ENCODE data around the gene ULK1.

Gene ULK1

DNA sequence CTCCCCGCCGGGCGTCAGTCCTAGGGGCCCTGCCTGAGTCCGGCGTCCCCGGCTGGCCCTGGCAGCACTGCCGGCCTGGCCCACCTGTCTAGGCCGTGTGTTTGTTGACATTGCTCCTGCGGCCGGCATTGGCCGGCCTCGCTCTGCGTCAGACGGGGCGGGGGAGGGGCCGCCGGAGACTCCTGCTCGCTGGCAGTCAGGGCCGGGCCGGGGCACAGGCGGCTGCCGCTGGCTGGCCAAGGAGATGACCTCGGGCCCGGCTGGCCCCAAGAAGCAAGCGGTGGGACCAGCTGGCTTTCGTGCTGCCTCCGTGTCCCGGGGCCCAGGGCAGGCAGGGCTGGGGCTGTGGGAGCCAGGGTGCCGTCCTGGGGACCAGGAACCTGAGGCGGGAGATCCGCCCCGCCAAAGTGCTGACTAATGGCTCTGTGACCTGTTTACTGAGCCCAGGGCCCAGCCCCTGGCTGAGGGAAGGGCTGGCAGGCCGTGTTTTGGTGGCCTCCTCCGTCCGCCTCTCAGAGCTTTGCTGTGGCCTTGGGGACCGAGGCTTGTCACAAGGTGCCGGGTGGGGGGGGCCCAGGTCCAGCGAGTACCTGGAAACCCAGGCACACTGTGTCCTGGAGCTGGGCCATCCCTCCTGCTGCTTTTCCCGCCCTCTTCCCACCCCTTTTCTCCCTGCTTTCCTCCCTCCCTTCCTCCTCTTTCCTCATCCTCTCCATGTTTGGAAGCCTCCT, 1.8 kb downstream of the ULK1 start:
- no peak overlapping the region for H3K27ac ChIP-seq (ENCODE audit: low read length)
- no peaks in the 10 kb centered on the region for H3K27me3 ChIP-seq (ENCODE audit: control insufficient read depth, insufficient read depth, low read length)
- peaks cover 5% of the 10 kb centered on the region for H3K4me1 ChIP-seq (ENCODE audit: control insufficient read depth, low read depth, low read length)
- peak overlapping the region; percentile 62 for H3K4me3 ChIP-seq (ENCODE audit: low read length)
- peak overlapping the region; percentile 59 for H3K9ac ChIP-seq (ENCODE audit: low read length)
- H3K36me3 ChIP-seq (ENCODE audit: control insufficient read depth, low read depth, low read length): peaks cover 2% of the 10 kb centered on the region
- no peaks in the 10 kb centered on the region for H3K9me3 ChIP-seq (ENCODE audit: control insufficient read depth, low read depth, low read length)

DNA sequence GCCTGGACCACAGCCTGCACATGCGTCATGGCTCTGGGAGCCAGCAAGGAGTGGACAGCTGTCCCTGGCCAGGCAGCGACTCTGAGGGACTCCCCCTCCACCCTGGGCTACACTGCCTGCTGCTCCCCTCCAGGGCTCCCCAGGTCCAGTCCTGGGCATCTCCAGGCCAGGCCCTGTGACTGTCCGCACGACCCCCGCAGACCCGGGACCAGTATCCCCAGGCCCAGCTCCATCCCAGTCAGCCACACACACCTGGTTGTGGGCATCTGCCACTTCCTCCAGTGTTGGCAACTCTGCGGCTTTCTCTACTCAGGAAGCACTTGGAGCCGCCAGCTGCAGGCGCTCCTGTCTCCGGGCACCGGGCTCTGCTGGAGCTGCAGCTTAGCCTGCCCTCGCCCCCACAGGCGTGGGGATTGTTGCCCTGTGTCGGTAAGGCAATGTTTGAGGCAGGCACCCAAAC, 2.4 kb downstream of the ULK1 start:
- Histone ChIP-seq H3K4me3 (ENCODE audit: low read length) (peak overlapping the region; percentile 62), H3K27me3 (ENCODE audit: control insufficient read depth, insufficient read depth, low read length) (no peaks in the 10 kb centered on the region), H3K4me1 (ENCODE audit: control insufficient read depth, low read depth, low read length) (peaks cover 5% of the 10 kb centered on the region), H3K36me3 (ENCODE audit: control insufficient read depth, low read depth, low read length) (peaks cover 2% of the 10 kb centered on the region), H3K9me3 (ENCODE audit: control insufficient read depth, low read depth, low read length) (no peaks in the 10 kb centered on the region), H3K27ac (ENCODE audit: low read length) (no peak overlapping the region), H3K9ac (ENCODE audit: low read length) (peak overlapping the region; percentile 59)

DNA sequence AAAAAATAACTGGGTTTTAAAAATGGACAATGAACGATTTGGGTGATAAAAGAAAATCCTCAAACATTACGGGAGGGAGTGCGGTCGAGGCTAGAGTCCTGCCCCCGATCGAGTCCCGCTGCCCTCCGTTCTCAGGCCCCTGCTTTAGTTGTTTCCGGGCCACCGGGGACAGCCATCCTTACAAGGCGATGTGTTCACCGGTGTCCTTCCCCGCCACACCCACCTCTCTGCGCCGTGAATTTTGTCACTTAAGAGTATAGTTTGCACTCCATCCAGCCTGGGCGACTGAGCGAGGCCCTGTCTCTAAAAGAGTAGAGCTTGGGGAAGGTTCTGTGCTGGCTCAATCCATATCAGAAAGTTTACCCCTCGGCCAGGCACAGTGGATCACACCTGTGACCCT, 2.9 kb downstream of the ULK1 start:
- no peak overlapping the region for H3K9ac ChIP-seq (ENCODE audit: low read length)
- H3K36me3 ChIP-seq (ENCODE audit: control insufficient read depth, low read depth, low read length): peaks cover 2% of the 10 kb centered on the region
- H3K4me3 ChIP-seq (ENCODE audit: low read length): no peak overlapping the region
- no peaks in the 10 kb centered on the region for H3K9me3 ChIP-seq (ENCODE audit: control insufficient read depth, low read depth, low read length)
- peaks cover 5% of the 10 kb centered on the region for H3K4me1 ChIP-seq (ENCODE audit: control insufficient read depth, low read depth, low read length)
- H3K27me3 ChIP-seq (ENCODE audit: control insufficient read depth, insufficient read depth, low read length): no peaks in the 10 kb centered on the region
- H3K27ac ChIP-seq (ENCODE audit: low read length): no peak overlapping the region

DNA sequence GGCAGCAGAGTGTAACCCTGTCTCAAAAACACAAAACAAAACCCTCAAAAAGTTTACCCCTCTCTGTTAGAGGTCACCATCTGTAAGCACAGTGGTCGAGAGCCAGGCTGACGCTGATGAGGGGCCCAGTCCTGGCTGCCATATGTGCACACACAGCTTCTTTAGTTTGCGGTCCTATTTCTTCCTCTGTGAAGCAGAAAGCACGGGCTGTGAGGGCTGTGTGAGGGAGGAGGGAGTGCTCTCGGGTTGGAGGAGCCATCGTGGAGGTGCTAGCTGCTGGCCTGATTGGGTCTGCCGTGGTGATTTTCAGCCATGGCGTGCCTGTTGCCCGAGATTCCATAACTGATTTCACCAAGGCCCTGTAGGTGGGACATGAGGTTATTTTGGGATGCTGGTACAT, 3.5 kb downstream of the ULK1 start:
- peaks cover 2% of the 10 kb centered on the region for H3K36me3 ChIP-seq (ENCODE audit: control insufficient read depth, low read depth, low read length)
- H3K4me3 ChIP-seq (ENCODE audit: low read length): no peak overlapping the region
- H3K27me3 ChIP-seq (ENCODE audit: control insufficient read depth, insufficient read depth, low read length): no peaks in the 10 kb centered on the region
- no peaks in the 10 kb centered on the region for H3K9me3 ChIP-seq (ENCODE audit: control insufficient read depth, low read depth, low read length)
- peaks cover 5% of the 10 kb centered on the region for H3K4me1 ChIP-seq (ENCODE audit: control insufficient read depth, low read depth, low read length)
- H3K27ac ChIP-seq (ENCODE audit: low read length): no peak overlapping the region
- H3K9ac ChIP-seq (ENCODE audit: low read length): no peak overlapping the region

DNA sequence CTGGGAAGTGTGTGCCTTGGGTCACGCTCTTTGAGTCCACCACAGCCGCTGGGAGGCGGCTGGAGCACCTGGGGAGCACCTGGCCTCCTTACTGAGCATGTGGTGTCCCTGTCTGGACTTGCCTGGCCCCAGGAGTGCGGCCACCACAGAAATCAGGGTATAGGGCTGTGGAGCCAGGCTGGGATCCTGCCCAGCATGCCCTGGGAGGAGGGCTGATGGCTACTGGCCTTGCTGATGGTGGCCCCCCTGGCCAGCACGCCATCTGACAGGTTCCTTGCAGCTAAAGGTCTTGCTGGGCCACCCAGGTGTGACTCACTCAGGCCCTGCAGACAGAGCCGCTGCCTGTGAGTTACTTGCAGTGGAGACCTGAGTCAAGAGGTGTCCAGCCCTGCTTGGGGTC, 6.0 kb downstream of the ULK1 start:
- Histone ChIP-seq H3K9me3 (ENCODE audit: control insufficient read depth, low read depth, low read length) (no peaks in the 10 kb centered on the region), H3K9ac (ENCODE audit: low read length) (no peak overlapping the region), H3K27me3 (ENCODE audit: control insufficient read depth, insufficient read depth, low read length) (no peaks in the 10 kb centered on the region), H3K4me1 (ENCODE audit: control insufficient read depth, low read depth, low read length) (peaks cover 5% of the 10 kb centered on the region), H3K27ac (ENCODE audit: low read length) (no peak overlapping the region), H3K4me3 (ENCODE audit: low read length) (no peak overlapping the region), H3K36me3 (ENCODE audit: control insufficient read depth, low read depth, low read length) (peaks cover 2% of the 10 kb centered on the region)

DNA sequence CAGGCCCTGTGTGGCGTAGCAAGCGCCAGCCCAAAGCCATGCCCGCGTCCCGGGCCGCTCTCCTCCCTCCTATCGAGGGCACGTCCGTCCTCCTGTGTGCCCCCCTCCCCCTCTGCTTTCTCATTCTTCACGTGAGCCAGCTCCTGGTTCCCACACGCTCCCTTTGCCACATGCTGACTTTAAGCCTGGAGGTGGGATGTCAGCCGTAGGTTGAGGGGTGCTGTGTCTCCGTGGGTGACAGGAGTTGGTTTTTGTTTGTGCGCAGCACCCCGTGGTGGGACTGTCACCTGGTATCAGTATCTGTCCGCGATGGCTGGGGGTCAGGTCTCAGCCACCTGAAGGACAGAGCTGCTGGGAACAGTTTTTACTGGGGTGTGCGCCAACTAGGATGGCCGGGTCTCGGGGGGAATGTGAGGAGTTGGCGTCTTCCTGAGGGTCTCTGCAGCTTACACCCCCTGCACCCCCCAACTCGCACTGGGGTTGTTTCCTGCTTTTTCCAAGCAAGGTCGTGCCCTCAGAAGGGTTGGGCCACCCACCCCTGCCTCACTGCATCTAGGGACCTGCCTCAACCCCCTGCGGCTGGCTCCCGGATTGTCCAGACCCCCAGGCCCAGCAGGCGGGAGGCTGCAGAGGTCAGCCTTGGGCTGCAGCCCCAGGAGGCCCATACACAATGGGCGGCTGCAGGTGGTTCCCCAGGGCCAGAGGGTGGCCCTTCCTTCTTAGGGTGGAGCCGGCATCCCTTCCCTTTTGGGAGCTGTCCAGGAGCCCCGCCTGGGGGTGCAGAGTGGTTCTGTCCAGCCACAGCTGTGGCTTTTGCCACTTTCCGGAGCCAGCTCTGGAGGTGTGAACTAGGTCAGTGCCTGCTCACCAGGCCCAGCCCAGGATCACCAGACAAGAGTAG, 7.3 kb downstream of the ULK1 start:
- Histone ChIP-seq H3K9me3 (ENCODE audit: control insufficient read depth, low read depth, low read length) (no peaks in the 10 kb centered on the region), H3K27me3 (ENCODE audit: control insufficient read depth, insufficient read depth, low read length) (no peaks in the 10 kb centered on the region), H3K27ac (ENCODE audit: low read length) (no peak overlapping the region), H3K9ac (ENCODE audit: low read length) (no peak overlapping the region), H3K4me1 (ENCODE audit: control insufficient read depth, low read depth, low read length) (no peaks in the 10 kb centered on the region), H3K36me3 (ENCODE audit: control insufficient read depth, low read depth, low read length) (peaks cover 4% of the 10 kb centered on the region), H3K4me3 (ENCODE audit: low read length) (no peak overlapping the region)

DNA sequence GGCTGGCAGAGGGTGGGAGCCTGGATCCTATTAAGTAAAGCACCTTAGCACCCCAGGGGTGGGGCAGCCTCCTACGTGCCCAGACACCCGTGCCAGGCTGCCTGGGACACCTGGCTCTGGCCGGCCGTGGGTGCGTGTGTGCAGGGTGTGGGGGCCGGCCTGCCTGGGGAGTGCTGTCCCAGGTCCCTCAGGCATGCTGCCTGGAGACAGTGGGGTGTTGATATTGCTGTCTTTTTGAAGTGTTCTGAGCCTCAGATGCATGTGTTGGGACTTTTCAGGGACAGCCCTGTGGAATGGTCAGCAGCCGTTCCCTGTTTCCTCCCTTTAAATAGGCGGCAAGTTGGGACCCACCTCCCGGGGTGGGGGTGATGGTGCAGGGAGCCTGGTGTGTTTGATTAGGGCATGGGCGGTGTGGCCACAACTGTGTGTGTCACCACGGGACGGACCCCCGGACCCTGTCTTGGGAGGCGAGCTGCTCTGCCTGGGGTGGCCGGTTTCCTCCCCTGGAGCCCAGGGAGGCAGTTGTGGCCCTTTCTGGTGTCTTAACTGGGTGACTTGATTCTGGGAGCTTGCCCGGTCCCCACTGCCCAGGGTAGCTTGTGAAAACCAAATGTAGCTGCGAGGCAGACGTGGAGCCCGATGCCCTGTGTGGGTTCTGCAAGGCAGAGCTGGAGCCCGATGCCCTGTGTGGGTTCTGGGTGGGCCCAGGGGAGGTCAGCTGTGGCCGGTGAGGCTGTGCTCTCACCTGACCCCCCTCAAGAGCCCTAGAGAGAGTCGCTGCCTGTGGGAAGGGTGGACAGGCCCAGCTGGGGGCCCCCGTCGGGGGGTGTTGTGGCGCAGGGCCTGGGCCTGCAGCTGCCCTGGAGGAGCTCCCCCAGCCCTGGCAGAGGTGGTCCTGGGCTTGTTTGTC, 8.2 kb downstream of the ULK1 start:
- Histone ChIP-seq H3K9ac (ENCODE audit: low read length) (no peak overlapping the region), H3K36me3 (ENCODE audit: control insufficient read depth, low read depth, low read length) (peaks cover 5% of the 10 kb centered on the region), H3K4me1 (ENCODE audit: control insufficient read depth, low read depth, low read length) (no peaks in the 10 kb centered on the region), H3K27ac (ENCODE audit: low read length) (no peak overlapping the region), H3K9me3 (ENCODE audit: control insufficient read depth, low read depth, low read length) (no peaks in the 10 kb centered on the region), H3K27me3 (ENCODE audit: control insufficient read depth, insufficient read depth, low read length) (no peaks in the 10 kb centered on the region), H3K4me3 (ENCODE audit: low read length) (no peak overlapping the region)

DNA sequence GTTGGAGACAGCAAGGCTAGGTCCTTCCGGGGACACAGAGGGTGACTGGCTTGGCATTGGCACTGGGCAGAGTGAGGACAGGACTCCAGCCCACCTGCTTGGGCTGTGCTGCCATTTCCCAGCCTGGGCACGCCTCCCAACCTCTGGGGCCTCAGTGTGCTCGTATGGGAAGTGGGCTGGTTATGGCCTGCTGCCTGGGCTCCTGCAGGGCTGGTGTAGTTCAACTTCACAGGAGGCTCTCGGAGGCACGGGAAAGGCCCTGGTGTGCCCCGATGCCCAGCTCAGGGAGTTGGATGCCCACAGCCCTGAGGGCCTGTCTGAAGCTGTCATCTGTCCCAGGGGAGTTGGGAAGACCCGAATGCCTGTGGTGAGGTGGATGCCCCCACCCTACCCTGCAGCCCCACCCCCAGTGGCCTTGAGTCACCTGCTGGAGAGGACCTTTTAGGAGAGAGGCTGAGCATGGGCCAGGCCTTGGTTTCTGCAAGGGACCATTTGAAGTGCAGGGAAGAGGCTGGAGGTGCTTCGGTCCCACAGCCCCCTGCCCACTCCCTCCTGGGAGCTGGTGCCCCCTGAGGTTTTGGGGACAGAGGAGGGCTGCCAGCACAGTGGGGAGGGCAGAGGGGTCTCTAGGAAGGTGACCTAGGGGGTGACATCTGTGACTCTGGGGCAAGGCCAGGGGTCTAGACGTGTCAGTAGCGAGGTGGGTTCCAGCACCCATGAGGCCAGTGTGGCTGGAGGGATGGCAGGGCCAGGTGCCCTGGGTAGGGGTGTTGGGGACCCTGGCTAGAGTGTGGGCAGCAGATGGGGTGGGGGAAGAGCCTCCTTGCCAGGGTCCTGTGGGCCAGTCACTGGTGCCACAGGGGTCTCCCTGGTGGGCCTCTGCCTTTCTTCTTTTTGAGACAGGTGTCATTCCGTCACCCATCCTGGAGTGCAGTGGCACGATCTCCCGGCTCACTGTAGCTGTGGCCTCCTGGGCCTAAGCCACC, 9.1 kb downstream of the ULK1 start:
- Histone ChIP-seq H3K27ac (ENCODE audit: low read length) (no peak overlapping the region), H3K4me3 (ENCODE audit: low read length) (no peak overlapping the region), H3K36me3 (ENCODE audit: control insufficient read depth, low read depth, low read length) (peaks cover 5% of the 10 kb centered on the region)

DNA sequence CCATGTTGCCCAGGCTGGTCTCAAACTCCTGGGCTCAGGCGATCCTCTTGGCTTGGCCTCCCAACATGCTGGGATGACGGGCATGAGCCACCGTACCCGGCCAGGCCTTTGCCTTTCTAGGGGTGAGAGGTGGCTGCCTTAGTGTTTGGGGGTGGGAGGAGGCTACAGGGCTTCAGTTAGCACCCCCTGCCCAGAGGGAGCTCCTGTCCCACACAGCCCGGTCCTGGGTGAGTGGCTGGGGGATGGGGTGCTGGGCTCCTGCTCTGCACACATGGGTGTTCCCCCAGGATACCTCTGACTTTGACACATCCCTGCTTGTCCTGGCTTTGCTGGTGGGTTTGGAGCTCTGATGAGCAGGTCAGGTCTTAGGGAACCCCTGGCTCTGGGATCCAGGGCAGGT, 9.9 kb downstream of the ULK1 start:
- Histone ChIP-seq H3K9ac (ENCODE audit: low read length) (no peak overlapping the region), H3K27ac (ENCODE audit: low read length) (no peak overlapping the region), H3K4me3 (ENCODE audit: low read length) (no peak overlapping the region), H3K4me1 (ENCODE audit: control insufficient read depth, low read depth, low read length) (no peaks in the 10 kb centered on the region), H3K27me3 (ENCODE audit: control insufficient read depth, insufficient read depth, low read length) (no peaks in the 10 kb centered on the region), H3K9me3 (ENCODE audit: control insufficient read depth, low read depth, low read length) (no peaks in the 10 kb centered on the region), H3K36me3 (ENCODE audit: control insufficient read depth, low read depth, low read length) (peaks cover 5% of the 10 kb centered on the region)

More for the DNA sequence above, 9.1 kb downstream of the ULK1 start:
- no peaks in the 10 kb centered on the region for H3K9me3 ChIP-seq (ENCODE audit: control insufficient read depth, low read depth, low read length)
- no peaks in the 10 kb centered on the region for H3K4me1 ChIP-seq (ENCODE audit: control insufficient read depth, low read depth, low read length)
- no peaks in the 10 kb centered on the region for H3K27me3 ChIP-seq (ENCODE audit: control insufficient read depth, insufficient read depth, low read length)
- H3K9ac ChIP-seq (ENCODE audit: low read length): no peak overlapping the region

DNA sequence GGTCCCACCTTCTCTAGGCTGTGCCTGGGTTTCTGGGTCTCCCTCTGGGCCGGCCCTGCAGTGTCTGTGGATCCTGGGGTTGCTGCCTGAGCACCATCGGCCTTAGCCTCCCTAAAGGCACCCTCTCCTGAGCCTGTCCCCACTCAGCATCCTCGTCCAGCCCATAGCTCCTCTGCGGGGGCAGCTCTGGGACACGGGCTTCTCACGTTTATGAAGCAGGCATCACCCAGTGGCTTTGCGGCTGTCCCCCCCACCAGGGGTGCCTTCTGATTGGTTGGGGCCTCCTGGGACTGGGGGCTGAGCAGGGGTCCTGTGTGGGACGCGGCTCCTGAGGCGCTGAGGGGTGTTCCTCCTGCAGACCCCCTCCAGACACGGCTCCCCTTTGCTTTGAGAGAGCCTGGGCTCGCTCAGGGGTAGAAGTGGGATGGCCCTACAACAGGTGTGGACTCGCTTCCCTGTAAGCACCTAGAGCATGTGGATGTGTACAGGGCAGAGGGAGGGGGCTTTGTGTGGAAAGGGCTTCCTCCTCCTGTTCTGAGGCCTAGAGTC, 10.7 kb downstream of the ULK1 start:
- Histone ChIP-seq H3K4me1 (ENCODE audit: control insufficient read depth, low read depth, low read length) (no peaks in the 10 kb centered on the region), H3K27ac (ENCODE audit: low read length) (no peak overlapping the region), H3K9ac (ENCODE audit: low read length) (no peak overlapping the region), H3K36me3 (ENCODE audit: control insufficient read depth, low read depth, low read length) (peaks cover 8% of the 10 kb centered on the region), H3K4me3 (ENCODE audit: low read length) (no peak overlapping the region), H3K9me3 (ENCODE audit: control insufficient read depth, low read depth, low read length) (no peaks in the 10 kb centered on the region), H3K27me3 (ENCODE audit: control insufficient read depth, insufficient read depth, low read length) (no peaks in the 10 kb centered on the region)
